SKM-1 (cell line): ENCODE measurements around the gene DNAH9.

ENCODE experiments used
- DNase-seq: peaks from one replicate; lab custom pipeline; 2025; ENCODE audit not compliant: unreplicated experiment; lab: John Stamatoyannopoulos, UW

DNAH9 gene

GRCh38 chr17:11747441-11747840, 149.2 kb downstream of the DNAH9 start:
- no peak for DNase-seq

GRCh38 chr17:11757815-11758214, 159.5 kb downstream of the DNAH9 start:
- DNase-seq, result no peak

GRCh38 chr17:11768106-11768505, 169.8 kb downstream of the DNAH9 start:
- no peak for DNase-seq

- DNase-seq, result no peak
These were observed 170.7 kb downstream of the DNAH9 start for GRCh38 chr17:11768981-11769380.

GRCh38 chr17:11772031-11772430, 173.8 kb downstream of the DNAH9 start:
- no peak for DNase-seq

GRCh38 chr17:11779892-11780291, 181.6 kb downstream of the DNAH9 start:
- no peak for DNase-seq

GRCh38 chr17:11780621-11781020, 182.4 kb downstream of the DNAH9 start:
- DNase-seq, result no peak

- no peak for DNase-seq
These were observed 188.6 kb downstream of the DNAH9 start for GRCh38 chr17:11786711-11787438.

GRCh38 chr17:11795906-11796305, 197.6 kb downstream of the DNAH9 start:
- no peak for DNase-seq

- DNase-seq, result no peak
These were observed 199.5 kb downstream of the DNAH9 start for GRCh38 chr17:11797803-11798202.

GRCh38 chr17:11803231-11803969, 205.1 kb downstream of the DNAH9 start:
- no peak for DNase-seq

- no peak for DNase-seq
These were observed 206.9 kb downstream of the DNAH9 start for GRCh38 chr17:11805138-11805537.

- DNase-seq, result no peak
These were observed 207.7 kb downstream of the DNAH9 start for GRCh38 chr17:11805952-11806351.

GRCh38 chr17:11807606-11808005, 209.3 kb downstream of the DNAH9 start:
- DNase-seq, result no peak

GRCh38 chr17:11813278-11813677, 215.0 kb downstream of the DNAH9 start:
- DNase-seq, result no peak

- DNase-seq, result no peak
These were observed 215.6 kb downstream of the DNAH9 start for GRCh38 chr17:11813871-11814270.

GRCh38 chr17:11814655-11815262, 216.5 kb downstream of the DNAH9 start:
- no peak for DNase-seq

- DNase-seq, result no peak
These were observed 218.1 kb downstream of the DNAH9 start for GRCh38 chr17:11816409-11816808.

GRCh38 chr17:11823862-11824261, 225.6 kb downstream of the DNAH9 start:
- DNase-seq, result no peak

- DNase-seq, result no peak
These were observed 227.4 kb downstream of the DNAH9 start for GRCh38 chr17:11825572-11826209.

GRCh38 chr17:11832401-11833137, 234.3 kb downstream of the DNAH9 start:
- DNase-seq, result no peak
